Mesangial cell (primary cell): Measurements from ENCODE around the gene TMEM82. TPM values are rescaled to one million over a fixed set of nuclear protein-coding genes. Genes with fewer than 3 reads are reported as not detected.

Experiments
- total RNA-seq: library from RNA; depleted of rRNA; stranded (reverse); fragments of >200 nt; gene quantifications from 2 replicates; pipeline ENCODE4 v1.2.3, GENCODE V29; 2015

TMEM82 gene
- not detected in 2 replicates for total RNA-seq

DNA sequence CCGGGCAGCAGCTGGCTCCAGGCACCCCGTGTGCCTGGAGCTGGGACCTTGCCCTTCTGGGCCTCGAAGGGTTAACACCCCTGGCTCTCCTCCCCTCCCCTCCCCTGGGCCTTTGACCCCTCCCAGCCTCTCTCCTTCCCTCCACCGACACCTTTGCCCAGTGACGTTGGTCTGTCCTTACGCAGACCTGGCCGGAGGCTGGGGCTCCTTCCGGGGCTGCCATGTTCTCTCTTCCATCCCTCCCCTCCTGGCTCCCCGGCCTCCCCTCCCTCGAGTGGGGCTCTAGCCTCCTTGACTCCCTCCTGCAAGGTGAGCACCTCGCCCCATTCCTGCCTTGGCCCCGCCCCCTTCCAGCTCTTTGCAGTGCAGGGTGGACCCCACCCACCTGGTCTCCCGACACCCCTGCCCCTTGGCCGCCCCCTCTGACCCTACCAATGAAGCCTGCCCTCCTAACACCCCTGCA lies at the start of gene TMEM82:
TMEM82 (plus strand) TSS at position 161 of the 463 bp plus-strand sequence; CDS start at position 222, 61 bp downstream.

GRCh38 chr1:15736038-15736891 lies 6.0 kb upstream of the TMEM82 start, which contains the start of gene SLC25A34:
Gene SLC25A34 (plus strand): TSS chr1:15736258. CDS start chr1:15736486, 228 bp downstream.

GRCh38 chr1:15758343-15758931 lies 16.1 kb downstream of the TMEM82 start, which contains the start of gene FBLIM1:
Gene FBLIM1 (plus strand): TSS chr1:15758795. CDS start chr1:15764984, 6,189 bp downstream.

Other genes starting within 250 kb of the TMEM82 start
- 16.0 and 17.6 TPM in 2 replicates for gene CASP9, start 218.3 kb upstream of the TMEM82 start, total RNA-seq
- 8.6 and 12.7 TPM in 2 replicates for gene DNAJC16, start 215.7 kb upstream of the TMEM82 start, total RNA-seq
- gene AGMAT, start 157.4 kb upstream of the TMEM82 start, total RNA-seq = 1.4 and 2.8 TPM in 2 replicates
- 10.1 and 14.2 TPM in 2 replicates for gene DDI2, start 125.0 kb upstream of the TMEM82 start, total RNA-seq
- gene PLEKHM2, start 58.2 kb upstream of the TMEM82 start, total RNA-seq = 56.1 and 75.3 TPM in 2 replicates
- gene SLC25A34, start 6.2 kb upstream of the TMEM82 start, total RNA-seq = 0.13 and 2.1 TPM in 2 replicates
- gene FBLIM1, start 16.3 kb downstream of the TMEM82 start, total RNA-seq = 198 and 268 TPM in 2 replicates
- gene UQCRHL, start 65.2 kb downstream of the TMEM82 start, total RNA-seq = 0.51 and 0.65 TPM in 2 replicates
- gene SPEN, start 105.2 kb downstream of the TMEM82 start, total RNA-seq = 11.2 and 17.1 TPM in 2 replicates
- 24.6 and 25.9 TPM in 2 replicates for gene ZBTB17, start 233.6 kb downstream of the TMEM82 start, total RNA-seq